IPS DF 6.9 (cell line): ENCODE data around the gene LRRC47.

Experiments
- DNase-seq: peaks from one replicate; pipeline ENCODE4 v3.0.0-alpha.2; 2013; ENCODE audit warnings: low read depth, low spot score
- H3K27ac ChIP-seq: one replicate; pipeline ENCODE4 v1.5.1; 2013; ENCODE audit warnings: low read length, control low read depth
- H3K27me3 ChIP-seq: 2 replicates; pipeline ENCODE4 v1.6.1; 2013; ENCODE audit warnings: mild to moderate bottlenecking, low read length; ENCODE audit not compliant: control insufficient read depth, insufficient read depth
- H3K36me3 ChIP-seq: 2 replicates; pipeline ENCODE4 v1.6.1; 2013; ENCODE audit warnings: low read length; ENCODE audit not compliant: control insufficient read depth, insufficient read depth
- H3K4me1 ChIP-seq: 2 replicates; pipeline ENCODE4 v1.6.1; 2013; ENCODE audit warnings: low read length; ENCODE audit not compliant: control insufficient read depth, insufficient read depth
- H3K4me3 ChIP-seq: 2 replicates; pipeline ENCODE4 v1.5.1; 2013; ENCODE audit warnings: mild to moderate bottlenecking, low read length
- H3K9me3 ChIP-seq: 2 replicates; pipeline ENCODE4 v1.6.1; 2013; ENCODE audit warnings: low read length, inconsistent platforms; ENCODE audit not compliant: control insufficient read depth, insufficient read depth
- WGBS: extraction: QIAGEN DNeasy Blood & Tissue Kit; methylation state at CpG from one replicate; pipeline ENCODE4 v1.1.7; 2013; ENCODE audit warnings: mixed read lengths, missing lambda C conversion rate; ENCODE audit not compliant: insufficient read length, insufficient coverage; 5-methylcytosine and 5-hydroxymethylcytosine counted together

LRRC47 gene

GRCh38 chr1:3772027-3772714 lies 24.1 kb downstream of the LRRC47 start:
- Histone ChIP-seq H3K9me3 (no peaks in the 10 kb centered on the region), H3K4me3 (peak overlapping the region; percentile 52; the same call in 1 of the 2 replicates), H3K27me3 (no peaks in the 10 kb centered on the region), H3K4me1 (peaks cover 16% of the 10 kb centered on the region), H3K36me3 (no peaks in the 10 kb centered on the region; the same call in 1 of the 2 replicates), H3K27ac (no peak overlapping the region)
- DNase-seq = peak; percentile 74
- no CpG with 5 or more reads among the region's 61 CpGs for WGBS

- Histone ChIP-seq H3K9me3 (no peaks in the 10 kb centered on the region), H3K27me3 (no peaks in the 10 kb centered on the region), H3K4me3 (peak overlapping the region; percentile 52; the same call in 1 of the 2 replicates), H3K4me1 (peaks cover 15% of the 10 kb centered on the region), H3K36me3 (no peaks in the 10 kb centered on the region; the same call in 1 of the 2 replicates), H3K27ac (no peak overlapping the region)
- DNase-seq = no peak
- WGBS = no CpG with 5 or more reads among the region's 32 CpGs
These were observed 24.9 kb downstream of the LRRC47 start for GRCh38 chr1:3771108-3772026.

DNA sequence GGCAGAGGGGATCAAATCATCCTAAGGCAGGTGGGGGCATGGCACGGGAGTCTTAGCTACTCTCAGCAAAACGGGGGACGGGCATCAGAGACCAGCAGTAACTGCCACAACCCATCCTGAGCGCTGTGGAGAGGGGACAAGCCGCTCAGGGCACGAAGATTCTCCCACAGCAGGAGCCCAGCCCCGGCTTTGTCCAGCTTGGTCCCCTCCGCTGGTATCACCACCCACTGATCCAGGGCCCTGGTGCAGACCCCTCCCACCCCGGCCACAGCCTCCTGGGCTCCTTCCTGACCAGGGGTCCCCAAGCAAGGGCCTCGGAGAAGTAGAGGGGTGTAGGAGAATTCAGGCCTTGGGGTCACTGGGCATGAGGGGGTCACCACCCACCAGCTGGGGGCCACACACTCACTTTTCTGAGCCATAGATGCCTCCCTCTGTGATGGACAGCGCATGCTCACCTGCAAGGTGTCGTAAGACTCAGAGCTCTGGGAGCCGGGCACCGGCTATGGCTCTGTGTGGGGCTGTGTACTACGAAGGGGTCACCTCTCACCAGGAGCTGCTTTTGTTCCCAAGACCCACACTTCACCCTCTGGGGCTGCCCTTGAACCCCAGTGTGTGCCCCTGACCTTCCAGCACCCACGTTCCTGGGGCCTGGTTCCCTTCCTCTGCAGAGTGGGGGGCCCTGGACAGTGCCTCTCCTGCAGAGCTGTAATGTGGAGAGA lies 26.1 kb downstream of the LRRC47 start:
- DNase-seq = no peak
- Histone ChIP-seq H3K36me3 (no peaks in the 10 kb centered on the region), H3K4me1 (peaks cover 8% of the 10 kb centered on the region), H3K4me3 (no peak overlapping the region), H3K27ac (no peak overlapping the region), H3K9me3 (no peaks in the 10 kb centered on the region), H3K27me3 (no peaks in the 10 kb centered on the region)
- no CpG with 5 or more reads among the region's 16 CpGs for WGBS

- no CpG with 5 or more reads among the region's 22 CpGs for WGBS
- Histone ChIP-seq H3K27ac (no peak overlapping the region), H3K4me1 (peaks cover 7% of the 10 kb centered on the region; the same call in 1 of the 2 replicates)
These were observed 27.4 kb downstream of the LRRC47 start for GRCh38 chr1:3768811-3769390.

GRCh38 chr1:3767328-3767925 lies 28.9 kb downstream of the LRRC47 start:
- no peak for DNase-seq
- Histone ChIP-seq H3K27ac (no peak overlapping the region), H3K9me3 (no peaks in the 10 kb centered on the region), H3K27me3 (no peaks in the 10 kb centered on the region), H3K36me3 (no peaks in the 10 kb centered on the region), H3K4me1 (peaks cover 3% of the 10 kb centered on the region; the same call in 1 of the 2 replicates), H3K4me3 (no peak overlapping the region)
- no CpG with 5 or more reads among the region's 17 CpGs for WGBS

More at GRCh38 chr1:3768811-3769390, 27.4 kb downstream of the LRRC47 start:
- Histone ChIP-seq H3K4me3 (no peak overlapping the region), H3K27me3 (no peaks in the 10 kb centered on the region), H3K36me3 (no peaks in the 10 kb centered on the region), H3K9me3 (no peaks in the 10 kb centered on the region)
- DNase-seq = no peak

DNA sequence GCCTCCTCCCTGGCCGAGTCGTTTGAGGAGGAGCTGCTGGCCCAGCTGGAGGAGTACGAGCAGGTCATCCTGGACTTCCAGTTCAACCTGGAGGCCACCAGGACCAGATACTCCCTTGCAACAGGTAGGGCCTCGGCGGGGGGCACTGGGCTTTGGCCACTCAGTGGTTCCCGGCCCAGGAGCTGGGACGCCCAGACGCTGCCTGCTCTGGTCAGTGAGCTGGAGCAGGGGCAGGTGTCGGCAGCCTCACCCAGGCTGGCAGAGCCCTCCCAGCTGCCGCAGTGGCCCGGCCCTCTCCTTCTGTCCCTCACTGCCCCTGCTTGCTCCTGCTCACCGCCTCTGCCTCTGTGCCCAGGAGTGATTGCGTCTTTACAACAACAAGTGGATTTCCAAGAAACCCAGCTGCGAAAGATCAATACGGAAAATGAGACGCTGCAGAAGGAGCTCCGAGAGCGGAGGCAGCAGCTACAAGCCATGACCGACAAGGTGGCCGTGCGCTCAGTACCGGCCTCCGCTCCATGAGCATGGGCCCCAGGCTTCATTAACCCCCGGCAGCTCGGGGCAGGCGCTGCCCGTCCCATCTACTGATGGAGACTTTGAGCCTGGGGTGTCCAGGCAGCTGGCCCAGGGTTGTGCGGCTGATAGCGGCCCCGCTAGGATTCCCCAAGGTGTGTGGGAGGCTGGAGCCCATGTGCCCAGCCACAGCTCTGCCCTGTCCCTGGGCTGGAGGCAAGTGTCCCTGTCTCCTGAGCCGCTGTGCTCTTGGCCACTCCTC lies 32.8 kb downstream of the LRRC47 start:
- Histone ChIP-seq H3K4me3 (no peak overlapping the region), H3K27ac (no peak overlapping the region), H3K9me3 (no peaks in the 10 kb centered on the region; the same call in 1 of the 2 replicates), H3K27me3 (no peaks in the 10 kb centered on the region), H3K4me1 (no peaks in the 10 kb centered on the region), H3K36me3 (no peaks in the 10 kb centered on the region)
- no peak for DNase-seq
- no CpG with 5 or more reads among the region's 31 CpGs for WGBS

DNA sequence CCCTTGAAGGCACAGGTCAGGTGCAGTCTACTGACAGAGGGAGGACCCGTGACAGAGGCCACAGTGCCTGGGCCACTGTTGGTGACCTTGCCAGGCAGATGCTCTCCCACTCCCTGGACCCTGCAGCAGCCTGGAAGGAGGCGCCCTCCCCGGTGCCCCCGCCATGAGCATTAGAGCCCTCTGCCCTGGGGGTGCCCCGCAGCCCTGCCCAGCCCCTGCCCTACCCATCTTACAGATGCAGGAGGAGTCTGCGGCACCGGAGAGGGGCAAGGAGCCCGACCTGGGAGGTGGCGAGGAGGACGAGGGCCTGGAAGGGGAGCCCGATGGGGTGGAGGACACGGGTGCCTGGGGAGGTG lies 33.4 kb downstream of the LRRC47 start:
- Histone ChIP-seq H3K36me3 (no peaks in the 10 kb centered on the region), H3K9me3 (no peaks in the 10 kb centered on the region; the same call in 1 of the 2 replicates), H3K27me3 (no peaks in the 10 kb centered on the region), H3K4me3 (no peak overlapping the region), H3K4me1 (no peaks in the 10 kb centered on the region), H3K27ac (no peak overlapping the region)
- WGBS = no CpG with 5 or more reads among the region's 12 CpGs
- DNase-seq = no peak

GRCh38 chr1:3762151-3762872 lies 34.0 kb downstream of the LRRC47 start:
- Histone ChIP-seq H3K4me1 (no peaks in the 10 kb centered on the region), H3K27ac (no peak overlapping the region), H3K27me3 (no peaks in the 10 kb centered on the region), H3K9me3 (no peaks in the 10 kb centered on the region; the same call in 1 of the 2 replicates), H3K4me3 (no peak overlapping the region), H3K36me3 (no peaks in the 10 kb centered on the region)
- WGBS = no CpG with 5 or more reads among the region's 15 CpGs
- DNase-seq = no peak
